Measurements from ENCODE around the gene SLC31A2. TPM values are rescaled to one million over a fixed set of nuclear protein-coding genes. Genes with fewer than 3 reads are reported as not detected.

SLC31A2 gene
- total RNA-seq, 2 donors from 2014 or later = 1.8 to 3.1 TPM

DNA sequence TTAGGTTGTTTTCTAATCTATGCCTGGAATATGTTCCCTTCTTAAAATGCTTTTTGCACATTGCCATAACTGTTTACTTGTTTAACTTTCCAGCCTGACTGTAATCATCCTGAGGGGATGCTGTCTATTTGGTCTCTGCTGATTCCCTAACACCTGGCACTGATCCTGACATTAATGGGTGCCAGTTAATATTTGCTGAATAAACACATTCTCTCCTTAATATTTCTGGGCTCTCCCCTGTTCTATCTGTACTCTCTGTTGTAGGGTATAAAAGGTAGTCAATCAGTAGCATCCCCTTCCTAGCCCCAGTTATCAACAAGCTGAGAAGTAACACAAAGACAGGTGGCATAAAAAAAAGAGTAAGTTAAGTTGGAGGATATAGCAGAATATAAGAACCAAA lies 21.3 kb upstream of the SLC31A2 start:
- TF ChIP-seq, protein P1, sequence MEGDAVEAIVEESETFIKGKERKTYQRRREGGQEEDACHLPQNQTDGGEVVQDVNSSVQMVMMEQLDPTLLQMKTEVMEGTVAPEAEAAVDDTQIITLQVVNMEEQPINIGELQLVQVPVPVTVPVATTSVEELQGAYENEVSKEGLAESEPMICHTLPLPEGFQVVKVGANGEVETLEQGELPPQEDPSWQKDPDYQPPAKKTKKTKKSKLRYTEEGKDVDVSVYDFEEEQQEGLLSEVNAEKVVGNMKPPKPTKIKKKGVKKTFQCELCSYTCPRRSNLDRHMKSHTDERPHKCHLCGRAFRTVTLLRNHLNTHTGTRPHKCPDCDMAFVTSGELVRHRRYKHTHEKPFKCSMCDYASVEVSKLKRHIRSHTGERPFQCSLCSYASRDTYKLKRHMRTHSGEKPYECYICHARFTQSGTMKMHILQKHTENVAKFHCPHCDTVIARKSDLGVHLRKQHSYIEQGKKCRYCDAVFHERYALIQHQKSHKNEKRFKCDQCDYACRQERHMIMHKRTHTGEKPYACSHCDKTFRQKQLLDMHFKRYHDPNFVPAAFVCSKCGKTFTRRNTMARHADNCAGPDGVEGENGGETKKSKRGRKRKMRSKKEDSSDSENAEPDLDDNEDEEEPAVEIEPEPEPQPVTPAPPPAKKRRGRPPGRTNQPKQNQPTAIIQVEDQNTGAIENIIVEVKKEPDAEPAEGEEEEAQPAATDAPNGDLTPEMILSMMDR (conservative IDR thresholded peaks at IDR 0.05) = no peak
- Mint-ChIP-seq H3K9me3 (no peaks in the 10 kb centered on the region), H3K4me3 (no peak overlapping the region), H3K27ac (no peak overlapping the region), H3K36me3 (ENCODE audit: low read depth) (no peaks in the 10 kb centered on the region), H3K27me3 (ENCODE audit: insufficient read depth) (peaks cover 6% of the 10 kb centered on the region), H3K4me1 (no peaks in the 10 kb centered on the region)
- H3K27me3 ChIP-seq (ENCODE audit: control insufficient read depth, insufficient read depth, low read length, poor library complexity, severe bottlenecking) = peaks cover 22% of the 10 kb centered on the region
- H3K9ac ChIP-seq (ENCODE audit: extremely low read depth, low read length, poor library complexity, severe bottlenecking) = no peak overlapping the region
- no peaks in the 10 kb centered on the region for H3K36me3 ChIP-seq (ENCODE audit: control insufficient read depth, insufficient read depth, low read length)
- no peak for DNase-seq
- H3K27ac ChIP-seq (ENCODE audit: low read depth, low read length) = no peak overlapping the region
- no peaks in the 10 kb centered on the region for H3K9me3 ChIP-seq (ENCODE audit: control insufficient read depth, low read length)
- no peaks in the 10 kb centered on the region for H3K4me1 ChIP-seq (ENCODE audit: control insufficient read depth, insufficient read depth, low read length)
- no peak overlapping the region for H3K4me3 ChIP-seq (ENCODE audit: low read length)

DNA sequence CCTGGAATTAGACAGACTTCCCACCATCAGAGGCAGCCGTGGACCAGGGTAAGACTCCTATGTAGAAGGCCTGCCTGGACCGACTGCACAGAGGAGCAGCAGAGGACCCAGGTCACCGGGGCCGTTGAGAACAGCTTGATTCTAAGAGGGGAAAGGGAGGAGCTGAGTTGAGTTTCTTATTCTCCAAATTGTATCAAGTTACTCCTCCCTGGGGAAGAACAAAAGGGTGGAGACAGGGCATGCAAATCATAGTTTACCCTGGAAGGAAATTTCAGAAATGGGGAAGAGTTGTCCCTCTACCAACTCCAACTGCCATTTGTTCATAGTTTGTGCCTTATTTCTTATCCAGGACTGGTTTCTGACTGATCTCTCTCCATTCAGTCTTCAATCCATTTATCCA lies 20.9 kb upstream of the SLC31A2 start:
- no peak overlapping the region for H3K27ac ChIP-seq (ENCODE audit: low read depth, low read length)
- 67% methylated on average over 4 of the region's 4 CpGs; no CpG with 5 or more reads in 1 of the 2 experiments for WGBS, 2 experiments (ENCODE audit: insufficient coverage in 1 of 2, insufficient read length in 1 of 2)
- H3K27me3 ChIP-seq (ENCODE audit: control insufficient read depth, insufficient read depth, low read length, poor library complexity, severe bottlenecking) = peaks cover 24% of the 10 kb centered on the region
- H3K4me3 Mint-ChIP-seq = no peak overlapping the region
- peaks cover 6% of the 10 kb centered on the region for H3K27me3 Mint-ChIP-seq (ENCODE audit: insufficient read depth)
- H3K4me1 ChIP-seq (ENCODE audit: control insufficient read depth, insufficient read depth, low read length) = no peaks in the 10 kb centered on the region
- no peaks in the 10 kb centered on the region for H3K9me3 Mint-ChIP-seq
- no peaks in the 10 kb centered on the region for H3K36me3 ChIP-seq (ENCODE audit: control insufficient read depth, insufficient read depth, low read length)
- no peak overlapping the region for H3K4me3 ChIP-seq (ENCODE audit: low read length)
- DNase-seq = no peak
- TF ChIP-seq, protein P1 (conservative IDR thresholded peaks at IDR 0.05) = no peak
- no peaks in the 10 kb centered on the region for H3K4me1 Mint-ChIP-seq
- no peaks in the 10 kb centered on the region for H3K36me3 Mint-ChIP-seq (ENCODE audit: low read depth)
- H3K9ac ChIP-seq (ENCODE audit: extremely low read depth, low read length, poor library complexity, severe bottlenecking) = no peak overlapping the region
- H3K9me3 ChIP-seq (ENCODE audit: control insufficient read depth, low read length) = no peaks in the 10 kb centered on the region
- no peak overlapping the region for H3K27ac Mint-ChIP-seq

DNA sequence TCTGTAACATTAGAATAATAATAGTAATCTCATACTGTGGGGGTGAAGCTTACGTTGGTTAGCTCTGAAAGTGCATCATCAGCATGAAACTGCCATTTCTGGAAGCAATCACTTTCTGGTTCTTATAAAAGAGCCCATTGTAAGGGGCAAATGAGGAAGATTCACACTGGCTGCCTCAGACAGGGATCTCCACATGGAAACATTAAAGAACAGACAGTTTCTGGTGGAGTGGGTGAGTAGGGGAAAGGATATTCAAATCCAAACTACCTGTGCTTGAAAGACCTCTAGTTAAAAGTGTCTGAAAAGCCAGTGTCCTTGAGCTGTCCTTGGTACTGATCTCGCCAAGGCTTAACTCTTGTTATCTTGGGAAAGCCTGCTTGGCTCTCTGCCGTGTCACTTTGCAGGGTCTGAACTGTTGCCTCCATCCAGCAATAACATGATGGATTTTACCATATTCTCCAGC lies 19.1 kb upstream of the SLC31A2 start:
- Mint-ChIP-seq H3K9me3 (no peaks in the 10 kb centered on the region), H3K4me3 (no peak overlapping the region), H3K4me1 (no peaks in the 10 kb centered on the region), H3K27ac (no peak overlapping the region), H3K36me3 (ENCODE audit: low read depth) (no peaks in the 10 kb centered on the region), H3K27me3 (ENCODE audit: insufficient read depth) (peaks cover under 1% of the 10 kb centered on the region)
- Histone ChIP-seq H3K27me3 (ENCODE audit: control insufficient read depth, insufficient read depth, low read length, poor library complexity, severe bottlenecking) (peaks cover 30% of the 10 kb centered on the region), H3K4me3 (ENCODE audit: low read length) (no peak overlapping the region), H3K27ac (ENCODE audit: low read depth, low read length) (no peak overlapping the region), H3K9ac (ENCODE audit: extremely low read depth, low read length, poor library complexity, severe bottlenecking) (no peak overlapping the region), H3K4me1 (ENCODE audit: control insufficient read depth, insufficient read depth, low read length) (no peaks in the 10 kb centered on the region), H3K36me3 (ENCODE audit: control insufficient read depth, insufficient read depth, low read length) (no peaks in the 10 kb centered on the region), H3K9me3 (ENCODE audit: control insufficient read depth, low read length) (no peaks in the 10 kb centered on the region)
- TF ChIP-seq, protein P1 (conservative IDR thresholded peaks at IDR 0.05) = no peak
- DNase-seq = peak; percentile 81
- 30 to 41% methylated on average over 3 of the region's 3 CpGs for WGBS, 2 experiments (ENCODE audit: insufficient coverage in 1 of 2, insufficient read length in 1 of 2)

All from endodermal cell (in vitro differentiated cells).